Right cardiac atrium (tissue), 5 donors: ENCODE results near the gene DNAJC11. TPM values are rescaled to one million over a fixed set of nuclear protein-coding genes. Genes with fewer than 3 reads are reported as not detected.

Experiments used
- ATAC-seq, 2 donors: fragments of 200-7000 bp; cut with Tn5 transposase; one replicate each; pipeline versions ENCODE4 v1.8.0 to v1.9.1; 2020; ENCODE audit warnings: moderate library complexity in 2 of 2, mild to moderate bottlenecking in 1 of 2
- DNase-seq, 3 donors: peaks; one replicate each; pipeline ENCODE4 v3.0.0-alpha.2; 2020
- H3K27ac ChIP-seq: one replicate; pipeline ENCODE4 v1.5.1; 2013; ENCODE audit warnings: mild to moderate bottlenecking, low read length, control low read depth, moderate library complexity
- H3K27me3 ChIP-seq: one replicate; pipeline ENCODE4 v1.6.1; 2013; ENCODE audit not compliant: control insufficient read depth, insufficient read depth
- H3K4me1 ChIP-seq: one replicate; pipeline ENCODE4 v1.6.1; 2013; ENCODE audit warnings: low read length; ENCODE audit not compliant: control insufficient read depth, insufficient read depth
- H3K4me3 ChIP-seq: one replicate; pipeline ENCODE4 v1.5.1; 2013; ENCODE audit warnings: low read length, control low read depth
- H3K9me3 ChIP-seq: one replicate; pipeline ENCODE4 v1.6.1; 2013; ENCODE audit warnings: low read length; ENCODE audit not compliant: control insufficient read depth
- WGBS: extraction: QIAGEN DNeasy Blood & Tissue Kit; methylation state at CpG from one replicate; pipeline ENCODE4 v1.1.7; 2013; 5-methylcytosine and 5-hydroxymethylcytosine counted together
- intact Hi-C, 4 donors: fragments of 100-400 bp; cut with DNase I; formaldehyde crosslinking; loops; one replicate each; pipeline versions ENCODE4 v1.11.0 to v1.14.0; 2022 to 2023
- polyA plus RNA-seq: library from polyadenylated mRNA; stranded (reverse); fragments of 200-250 nt; gene quantifications from one replicate; pipeline ENCODE4 v1.2.3, GENCODE V29; 2013
- total RNA-seq, 4 donors: library from RNA; stranded (reverse); fragmentation: NEBNext Ultra II Directional; extraction: Animal tissue kit (Norgen Biotek cat#: 25700); gene quantifications; one replicate each; pipeline ENCODE4 v1.2.1, GENCODE V29; 2021
- donor health status: healthy with polysubstance abuse.
- donor health status: DM: no; HTN: yes; CAD: no.
- donor health status: DM: no; HTN: no; CAD: no.
- donor health status: DM: no; HTN: yes; CAD: no; lungs with severe emphysema.
- donor health status: DM: yes; HTN: yes; CAD: no.

The DNAJC11 gene
- total and polyA plus RNA-seq, 5 donors = 37.5 to 65.6 (median 55.5) TPM

- H3K4me3 ChIP-seq = no peak overlapping the region
- WGBS = 63% methylated on average over 29 of the region's 29 CpGs
- no peaks in the 10 kb centered on the region for H3K27me3 ChIP-seq
- H3K4me1 ChIP-seq = no peaks in the 10 kb centered on the region
- DNase-seq (peak; percentile 57 to 85 (median 84)), ATAC-seq (peak; percentile 61)
- intact Hi-C loops = loop anchor here in 2 of 4 donors (5.0 to 10.0 kb wide), 2 partner anchors 80 to 82 kb away; partner anchors contain the start of genes NOL9 (in 2 of the 2) and TAS1R1 (in 1 of the 2)
- H3K9me3 ChIP-seq = no peaks in the 10 kb centered on the region
- no peak overlapping the region for H3K27ac ChIP-seq
Observed at GRCh38 chr1:6634371-6635052, 67.1 kb downstream of the DNAJC11 start.

DNA sequence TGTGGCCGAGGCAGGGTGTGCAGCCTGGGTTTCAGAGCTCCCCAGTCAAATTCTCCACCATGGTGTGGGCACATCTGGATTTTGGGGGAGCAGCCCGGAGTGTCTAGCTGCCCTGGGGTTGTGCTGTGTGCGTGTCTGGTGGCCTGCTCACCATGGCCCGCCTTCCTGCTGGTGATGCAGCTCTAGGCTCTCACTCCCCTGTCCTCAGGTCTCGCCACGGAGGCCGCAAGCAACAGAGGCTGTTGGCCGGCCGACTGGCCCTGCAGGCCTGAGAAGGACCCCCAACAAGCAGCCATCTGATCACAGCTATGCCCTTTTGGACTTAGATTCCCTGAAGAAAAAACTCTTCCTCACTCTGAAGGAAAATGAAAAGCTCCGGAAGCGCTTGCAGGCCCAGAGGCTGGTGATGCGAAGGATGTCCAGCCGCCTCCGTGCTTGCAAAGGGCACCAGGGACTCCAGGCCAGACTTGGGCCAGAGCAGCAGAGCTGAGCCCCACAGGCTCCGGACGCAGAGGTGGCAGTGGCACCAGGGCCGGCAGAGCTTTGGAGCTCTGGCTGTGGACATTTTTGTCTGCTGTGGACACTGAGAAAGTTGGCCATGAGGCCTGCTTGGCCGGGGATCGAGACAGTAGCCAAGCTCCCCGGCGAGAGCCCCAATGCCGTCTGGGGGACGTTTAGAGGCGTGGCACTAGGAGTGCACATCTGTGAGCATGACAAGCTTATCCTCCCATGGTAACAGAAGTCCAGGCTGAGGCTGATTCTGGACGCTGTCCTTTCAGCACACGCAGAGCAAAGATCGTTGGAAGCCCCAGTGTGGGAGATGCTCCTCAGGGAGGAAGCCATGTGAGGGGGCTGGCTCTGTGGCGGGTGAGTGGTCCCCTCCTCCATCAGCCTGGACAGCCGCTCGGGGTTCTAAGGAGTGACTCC lies 68.8 kb downstream of the DNAJC11 start:
- 81% methylated on average over 30 of the region's 30 CpGs for WGBS

DNA sequence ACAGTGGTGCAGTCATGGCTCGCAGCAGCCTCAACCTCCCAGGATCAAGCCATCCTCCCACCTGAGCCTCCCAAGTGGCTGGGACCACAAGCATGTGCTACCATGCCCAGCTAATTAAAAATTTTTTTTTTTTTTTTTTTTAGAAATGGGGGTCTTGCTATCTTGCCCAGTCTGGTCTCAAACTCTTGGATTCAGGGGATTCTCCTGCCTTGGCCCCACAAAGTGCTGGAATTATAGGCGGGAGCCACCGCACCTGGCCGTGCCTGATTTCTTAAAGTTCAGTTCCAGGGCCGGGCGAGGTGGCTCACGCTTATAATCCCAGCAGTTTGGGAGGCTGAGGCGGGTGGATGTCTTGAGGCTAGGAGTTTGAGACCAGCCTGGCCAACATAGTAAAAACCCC lies 70.6 kb downstream of the DNAJC11 start:
- Histone ChIP-seq H3K27me3 (no peaks in the 10 kb centered on the region), H3K9me3 (no peaks in the 10 kb centered on the region), H3K4me3 (no peak overlapping the region), H3K27ac (no peak overlapping the region), H3K4me1 (no peaks in the 10 kb centered on the region)
- peak in 2 of 3 donors; percentile 17 to 26 for DNase-seq
- intact Hi-C loops = loop anchor here in 1 of 4 donors (10.0 kb wide), 1 partner anchor 76 kb away; the partner anchor contains the start of genes NOL9 and TAS1R1
- ATAC-seq = no peak
- 97% methylated on average over 8 of the region's 8 CpGs for WGBS

More for the DNA sequence above, 68.8 kb downstream of the DNAJC11 start:
- H3K4me3 ChIP-seq = no peak overlapping the region
- intact Hi-C loops = loop anchor here in 1 of 4 donors (10.0 kb wide), 1 partner anchor 78 kb away; the partner anchor contains the start of genes NOL9 and TAS1R1
- no peak overlapping the region for H3K27ac ChIP-seq
- no peaks in the 10 kb centered on the region for H3K27me3 ChIP-seq
- ATAC-seq (no peak), DNase-seq (peak in 2 of 3 donors; percentile 37 to 43)
- no peaks in the 10 kb centered on the region for H3K4me1 ChIP-seq
- no peaks in the 10 kb centered on the region for H3K9me3 ChIP-seq

DNA sequence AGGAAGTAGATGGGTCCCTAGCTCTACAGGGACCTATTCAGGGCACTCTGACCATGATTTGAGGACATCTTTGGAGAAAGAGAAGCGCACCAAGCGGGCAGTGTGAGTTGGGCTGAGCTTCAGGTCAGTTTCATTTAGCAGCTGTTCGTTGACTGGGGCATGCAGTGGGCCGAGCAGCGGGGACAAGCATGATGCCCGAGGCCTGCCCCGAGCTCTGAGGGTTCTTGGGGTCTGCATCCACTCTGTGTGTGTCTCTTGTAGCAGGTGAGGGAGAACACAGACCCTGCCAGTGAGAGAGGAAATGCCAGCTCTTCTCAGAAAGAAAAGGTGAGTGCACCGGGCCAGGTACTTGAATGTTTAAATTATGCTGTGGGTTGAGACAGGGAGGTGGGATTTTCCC lies 71.6 kb downstream of the DNAJC11 start:
- Histone ChIP-seq H3K4me1 (no peaks in the 10 kb centered on the region), H3K4me3 (no peak overlapping the region), H3K9me3 (no peaks in the 10 kb centered on the region), H3K27me3 (no peaks in the 10 kb centered on the region), H3K27ac (no peak overlapping the region)
- ATAC-seq (no peak), DNase-seq (no peak)
- 93% methylated on average over 8 of the region's 8 CpGs for WGBS
- intact Hi-C loops = loop anchor here in 1 of 4 donors (10.0 kb wide), 1 partner anchor 75 kb away; the partner anchor contains the start of genes NOL9 and TAS1R1

GRCh38 chr1:6628971-6629479 lies 72.6 kb downstream of the DNAJC11 start:
- H3K27me3 ChIP-seq = no peaks in the 10 kb centered on the region
- H3K4me3 ChIP-seq = no peak overlapping the region
- no peaks in the 10 kb centered on the region for H3K9me3 ChIP-seq
- H3K27ac ChIP-seq = no peak overlapping the region
- H3K4me1 ChIP-seq = peaks cover 2% of the 10 kb centered on the region
- intact Hi-C loops = no loop called here
- 88% methylated on average over 12 of the region's 12 CpGs for WGBS
- DNase-seq = peak in 1 of 3 donors; percentile 39
- no peak for ATAC-seq

DNA sequence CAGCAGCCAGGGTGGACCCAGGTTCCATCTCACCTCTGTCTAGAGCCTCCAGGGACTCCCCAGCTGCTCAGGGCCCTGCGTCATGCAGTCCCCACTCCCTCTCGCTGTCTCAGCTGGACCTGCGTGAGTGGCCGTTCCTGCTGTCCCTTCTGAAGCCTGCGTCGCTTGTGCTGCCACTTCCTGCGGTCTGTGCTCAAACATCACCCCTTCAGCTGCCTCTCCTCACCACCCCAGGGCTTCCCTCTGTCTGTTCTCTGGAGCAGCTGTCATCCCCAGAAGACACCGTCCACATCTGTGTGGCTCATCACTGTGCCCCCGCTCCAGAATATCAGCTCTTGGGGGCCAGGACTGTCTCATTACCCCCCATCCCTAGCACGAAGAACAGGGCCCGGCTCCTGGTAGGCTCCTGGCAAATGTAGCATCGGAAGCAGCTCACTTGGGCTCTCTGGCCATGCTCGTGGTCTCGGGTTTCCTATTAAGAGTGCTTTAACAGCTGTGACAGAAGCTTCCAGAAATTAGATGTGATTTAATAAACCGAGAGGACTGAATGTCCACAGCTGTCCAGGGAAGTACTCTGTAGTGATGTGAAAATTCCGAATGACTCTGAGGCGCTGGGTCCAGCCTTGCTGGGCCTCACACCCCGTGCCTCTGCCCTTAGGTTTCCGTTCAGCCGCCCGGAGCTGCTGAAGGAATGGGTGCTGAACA lies 73.6 kb downstream of the DNAJC11 start:
- no peak overlapping the region for H3K4me3 ChIP-seq
- no peaks in the 10 kb centered on the region for H3K27me3 ChIP-seq
- no peak overlapping the region for H3K27ac ChIP-seq
- WGBS = 92% methylated on average over 21 of the region's 21 CpGs
- DNase-seq (peak in 1 of 3 donors; percentile 22), ATAC-seq (no peak)
- no peaks in the 10 kb centered on the region for H3K9me3 ChIP-seq
- H3K4me1 ChIP-seq = peaks cover 2% of the 10 kb centered on the region
- intact Hi-C loops = loop anchor here in 1 of 4 donors (2.0 kb wide), 1 partner anchor 27 kb away; no protein-coding TSS in a partner anchor

DNA sequence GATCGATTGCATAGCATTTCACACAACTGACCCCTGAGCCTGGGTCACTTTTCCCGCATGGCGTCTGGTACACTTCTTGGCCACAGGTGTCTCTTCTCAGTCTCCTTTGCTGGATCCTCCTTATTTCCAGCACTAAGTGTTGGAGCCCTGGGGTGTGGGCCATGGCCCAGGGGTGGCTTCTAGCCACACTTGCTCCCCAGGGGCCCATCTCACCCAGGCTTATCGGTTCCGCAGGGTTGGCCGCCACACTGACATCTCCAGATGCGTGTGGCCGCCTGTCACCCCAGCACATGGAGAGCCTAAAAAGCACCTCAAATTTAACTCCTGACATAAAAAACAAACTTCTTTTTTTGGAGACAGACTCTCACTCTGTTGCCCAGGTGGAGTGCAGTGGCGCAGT lies 74.6 kb downstream of the DNAJC11 start:
- H3K27me3 ChIP-seq = no peaks in the 10 kb centered on the region
- ATAC-seq = no peak
- 88% methylated on average over 9 of the region's 9 CpGs for WGBS
- no peaks in the 10 kb centered on the region for H3K9me3 ChIP-seq
- H3K27ac ChIP-seq = no peak overlapping the region
- peaks cover 2% of the 10 kb centered on the region for H3K4me1 ChIP-seq
- H3K4me3 ChIP-seq = no peak overlapping the region
- intact Hi-C loops = loop anchor here in 1 of 4 donors (2.0 kb wide), 1 partner anchor 26 kb away; no protein-coding TSS in a partner anchor
- DNase-seq = peak in 1 of 3 donors; percentile 49

GRCh38 chr1:6625584-6626149 lies 75.9 kb downstream of the DNAJC11 start:
- peak in 1 of 3 donors; percentile 68 for DNase-seq
- peak; percentile 15 to 27 for ATAC-seq
- intact Hi-C loops = loop anchor here in 1 of 4 donors (2.0 kb wide), 1 partner anchor 25 kb away; no protein-coding TSS in a partner anchor
- no peaks in the 10 kb centered on the region for H3K27me3 ChIP-seq
- peaks cover 2% of the 10 kb centered on the region for H3K4me1 ChIP-seq
- 7% methylated on average over 32 of the region's 32 CpGs for whole genome bisulfite sequencing
- H3K9me3 ChIP-seq = no peaks in the 10 kb centered on the region
- H3K27ac ChIP-seq = peak overlapping the region; percentile 46
- peak overlapping the region; percentile 90 for H3K4me3 ChIP-seq

GRCh38 chr1:6624710-6625583 lies 76.7 kb downstream of the DNAJC11 start, which contains the start of gene THAP3:
TSS of gene THAP3 (plus strand) at chr1:6624868. CDS start at chr1:6625219, 351 bp downstream.
- 1% methylated on average over 73 of the region's 73 CpGs for WGBS
- peak; percentile 90 to 96 (median 95) for DNase-seq
- intact Hi-C loops = no loop called here
- ATAC-seq = peak; percentile 93 to 95
- no peaks in the 10 kb centered on the region for H3K9me3 ChIP-seq
- H3K27ac ChIP-seq = peak within 1 kb of the TSS; percentile 87
- peaks cover 2% of the 10 kb centered on the region for H3K4me1 ChIP-seq
- H3K4me3 ChIP-seq = peak within 1 kb of the TSS; percentile 90
- no peaks in the 10 kb centered on the region for H3K27me3 ChIP-seq
